Esophagus muscularis mucosa (tissue), 4 donors: ENCODE measurements around the gene ASAP2.

Source experiments
- EP300 ChIP-seq: sonication (generic); formaldehyde crosslinking; IDR thresholded peaks from one replicate; pipeline ENCODE4 v1.6.1; 2017; ENCODE audit warnings: antibody characterized with exemption
- POLR2A ChIP-seq: fragments of 450-650 bp; IDR thresholded peaks from one replicate; pipeline ENCODE4 v1.6.1; 2017; ENCODE audit warnings: antibody characterized with exemption, moderate library complexity, mild to moderate bottlenecking, low read depth
- POLR2AphosphoS5 ChIP-seq, 2 donors: sonication (generic); formaldehyde crosslinking; IDR thresholded peaks; one replicate each; pipeline ENCODE4 v1.6.1; 2017; ENCODE audit warnings: antibody characterized with exemption in 2 of 2
- TF ChIP-seq, protein P1 (sequence below), 3 experiments: fragments of 200-600 bp in 2 of 3; fragments of 450-650 bp in 1 of 3; sonication (generic) in 2 of 3; IDR thresholded peaks; one replicate each; pipeline ENCODE4 v1.5.1; 2017 to 2019; ENCODE audit warnings: antibody characterized with exemption in 3 of 3, mild to moderate bottlenecking in 2 of 3, moderate library complexity in 1 of 3

DNA sequence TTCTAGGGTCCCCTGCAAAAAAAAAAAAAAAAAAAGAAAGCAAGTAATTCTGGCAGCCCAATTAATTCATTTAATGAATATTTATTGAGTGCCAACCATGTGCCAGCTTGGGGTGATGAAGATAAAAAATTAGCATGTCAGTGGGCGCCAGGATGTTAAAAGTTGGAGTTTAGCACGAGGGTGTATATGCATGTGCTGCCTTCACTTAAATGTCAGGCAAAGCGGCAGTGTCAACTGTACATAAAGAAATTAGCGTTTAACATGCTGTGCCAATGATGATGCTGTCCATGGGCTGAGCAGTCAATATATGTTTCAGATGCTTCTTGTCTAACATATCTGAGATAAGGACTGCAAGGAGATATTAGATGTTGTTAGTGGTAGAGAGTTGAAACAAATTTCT is 49.5 kb downstream of the ASAP2 start:
- TF ChIP-seq, protein P1, sequence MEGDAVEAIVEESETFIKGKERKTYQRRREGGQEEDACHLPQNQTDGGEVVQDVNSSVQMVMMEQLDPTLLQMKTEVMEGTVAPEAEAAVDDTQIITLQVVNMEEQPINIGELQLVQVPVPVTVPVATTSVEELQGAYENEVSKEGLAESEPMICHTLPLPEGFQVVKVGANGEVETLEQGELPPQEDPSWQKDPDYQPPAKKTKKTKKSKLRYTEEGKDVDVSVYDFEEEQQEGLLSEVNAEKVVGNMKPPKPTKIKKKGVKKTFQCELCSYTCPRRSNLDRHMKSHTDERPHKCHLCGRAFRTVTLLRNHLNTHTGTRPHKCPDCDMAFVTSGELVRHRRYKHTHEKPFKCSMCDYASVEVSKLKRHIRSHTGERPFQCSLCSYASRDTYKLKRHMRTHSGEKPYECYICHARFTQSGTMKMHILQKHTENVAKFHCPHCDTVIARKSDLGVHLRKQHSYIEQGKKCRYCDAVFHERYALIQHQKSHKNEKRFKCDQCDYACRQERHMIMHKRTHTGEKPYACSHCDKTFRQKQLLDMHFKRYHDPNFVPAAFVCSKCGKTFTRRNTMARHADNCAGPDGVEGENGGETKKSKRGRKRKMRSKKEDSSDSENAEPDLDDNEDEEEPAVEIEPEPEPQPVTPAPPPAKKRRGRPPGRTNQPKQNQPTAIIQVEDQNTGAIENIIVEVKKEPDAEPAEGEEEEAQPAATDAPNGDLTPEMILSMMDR (IDR thresholded peaks at IDR 0.05) = no peak
- TF ChIP-seq POLR2A = no peak
- no peak for TF ChIP-seq EP300
- TF ChIP-seq POLR2AphosphoS5 (IDR thresholded peaks at IDR 0.05) = no peak
